Neuronal stem cell (in vitro differentiated cells): ENCODE measurements around the gene NRM.

ENCODE experiments used
- DNase-seq: peaks from one replicate; pipeline ENCODE4 v3.0.0-alpha.2; 2013; ENCODE audit warnings: low spot score
- H2AFZ ChIP-seq: one replicate; pipeline ENCODE4 v1.6.1; 2013; ENCODE audit warnings: mild to moderate bottlenecking, low read length, inconsistent platforms
- H2AK5ac ChIP-seq: 2 replicates; pipeline ENCODE4 v1.6.1; 2013; ENCODE audit warnings: low read depth, mild to moderate bottlenecking, inconsistent platforms, low read length, moderate library complexity, mixed read lengths
- H2BK120ac ChIP-seq: 2 replicates; pipeline ENCODE4 v1.6.1; 2013; ENCODE audit warnings: low read depth, mild to moderate bottlenecking, inconsistent platforms, low read length, moderate library complexity, mixed read lengths
- H2BK12ac ChIP-seq: one replicate; pipeline ENCODE4 v1.6.1; 2013; ENCODE audit warnings: low read length, inconsistent platforms
- H2BK15ac ChIP-seq: 2 replicates; pipeline ENCODE4 v1.6.1; 2013; ENCODE audit warnings: mild to moderate bottlenecking, low read length, inconsistent platforms, mixed read lengths
- H2BK5ac ChIP-seq: one replicate; pipeline ENCODE4 v1.6.1; 2013; ENCODE audit warnings: inconsistent platforms, mild to moderate bottlenecking, low read length, moderate library complexity
- H3K14ac ChIP-seq: one replicate; pipeline ENCODE4 v1.6.1; 2013; ENCODE audit warnings: low read length, inconsistent platforms
- H3K18ac ChIP-seq: 2 replicates; pipeline ENCODE4 v1.6.1; 2013; ENCODE audit warnings: low read length, inconsistent platforms
- H3K23ac ChIP-seq: 2 replicates; pipeline ENCODE4 v1.6.1; 2013; ENCODE audit warnings: low read depth, mild to moderate bottlenecking, mixed read lengths, low read length, inconsistent platforms; ENCODE audit not compliant: poor library complexity
- H3K27ac ChIP-seq: replicated peaks from 3 replicates; pipeline ENCODE4 v1.5.1; 2013; ENCODE audit warnings: low read length, inconsistent platforms
- H3K27me3 ChIP-seq, 3 experiments: 2 replicates each; pipeline ENCODE4 v1.6.1; 2013; ENCODE audit warnings: low read length in 3 of 3, mild to moderate bottlenecking in 2 of 3, inconsistent platforms in 1 of 3, low read depth in 1 of 3, mixed read lengths in 1 of 3, moderate library complexity in 1 of 3; ENCODE audit not compliant: control insufficient read depth in 3 of 3, insufficient read depth in 3 of 3
- H3K36me3 ChIP-seq, 2 donors: replicated peaks in 1 of 2; 2 replicates each; pipeline ENCODE4 v1.6.1; 2013; ENCODE audit warnings: low read length in 2 of 2; ENCODE audit not compliant: control insufficient read depth in 2 of 2, insufficient read depth in 2 of 2
- H3K4ac ChIP-seq: 2 replicates; pipeline ENCODE4 v1.6.1; 2013; ENCODE audit warnings: inconsistent platforms, mild to moderate bottlenecking, low read length, moderate library complexity
- H3K4me1 ChIP-seq, 2 donors: 1 replicate in 1 of 2; 2 replicates in 1 of 2; pipeline ENCODE4 v1.6.1; 2013; ENCODE audit warnings: low read length in 2 of 2, low read depth in 1 of 2; ENCODE audit not compliant: control insufficient read depth in 2 of 2, insufficient read depth in 1 of 2
- H3K4me2 ChIP-seq: one replicate; pipeline ENCODE4 v1.6.1; 2013; ENCODE audit warnings: mild to moderate bottlenecking, low read length, inconsistent platforms; ENCODE audit not compliant: insufficient read depth, poor library complexity, severe bottlenecking
- H3K4me3 ChIP-seq, 2 donors: 2 replicates each; pipeline ENCODE4 v1.5.1; 2013; ENCODE audit warnings: low read length in 2 of 2, mild to moderate bottlenecking in 2 of 2, inconsistent platforms in 1 of 2, moderate library complexity in 1 of 2
- H3K79me1 ChIP-seq: one replicate; pipeline ENCODE4 v1.6.1; 2013; ENCODE audit warnings: low read depth, mild to moderate bottlenecking, inconsistent platforms, low read length, moderate library complexity
- H3K9ac ChIP-seq: one replicate; pipeline ENCODE4 v1.6.1; 2013; ENCODE audit warnings: mild to moderate bottlenecking, low read depth, low read length, inconsistent platforms; ENCODE audit not compliant: poor library complexity
- H3K9me3 ChIP-seq, 2 donors: replicated peaks in 1 of 2; 2 replicates each; pipeline versions ENCODE3 to v1.6.1; 2013; ENCODE audit warnings: low read length in 2 of 2, mild to moderate bottlenecking in 2 of 2, inconsistent platforms in 1 of 2, low read depth in 1 of 2, mixed read lengths in 1 of 2, moderate library complexity in 1 of 2; ENCODE audit not compliant: control insufficient read depth in 2 of 2, insufficient read depth in 1 of 2
- H4K8ac ChIP-seq: one replicate; pipeline ENCODE4 v1.6.1; 2013; ENCODE audit warnings: low read depth, mild to moderate bottlenecking, inconsistent platforms, low read length, moderate library complexity
- H4K91ac ChIP-seq: one replicate; pipeline ENCODE4 v1.6.1; 2013; ENCODE audit warnings: low read length, low read depth, mild to moderate bottlenecking, inconsistent platforms; ENCODE audit not compliant: poor library complexity
- WGBS, 2 donors: extraction: QIAGEN DNeasy Blood & Tissue Kit; methylation state at CpG; one replicate each; pipeline ENCODE4 v1.1.7; 2013; ENCODE audit warnings: missing lambda C conversion rate in 2 of 2, mixed read lengths in 1 of 2; ENCODE audit not compliant: insufficient read length in 2 of 2, insufficient replicate concordance in 1 of 2; ENCODE audit errors: extremely low coverage in 2 of 2; 5-methylcytosine and 5-hydroxymethylcytosine counted together

NRM gene

GRCh38 chr6:30687659-30688431 lies 2.9 kb downstream of the NRM start:
- Histone ChIP-seq H3K4me3 (peak overlapping the region; percentile 83 to 91), H3K4ac (no peak overlapping the region), H4K91ac (no peak overlapping the region), H2BK12ac (peak overlapping the region; percentile 44), H3K9ac (peak overlapping the region; percentile 94), H3K14ac (peak overlapping the region; percentile 72), H3K36me3 (peaks cover 2 to 32% of the 10 kb centered on the region in 2 donors), H4K8ac (peak overlapping the region; percentile 9), H2AK5ac (peak overlapping the region; percentile 27), H3K79me1 (peaks cover 9% of the 10 kb centered on the region), H3K18ac (peak overlapping the region; percentile 96), H2BK5ac (peak overlapping the region; percentile 49), H3K23ac (peak overlapping the region; percentile 95), H2BK120ac (peak overlapping the region; percentile 7), H3K27ac (peak overlapping the region; percentile 93), H2BK15ac (peak overlapping the region; percentile 9), H3K27me3 (no peaks in the 10 kb centered on the region), H2AFZ (peak overlapping the region; percentile 87), H3K4me2 (peak overlapping the region; percentile 64), H3K4me1 (peaks cover 48 to 57% of the 10 kb centered on the region in 2 donors), H3K9me3 (no peaks in the 10 kb centered on the region)
- no CpG with 5 or more reads among the region's 22 CpGs for WGBS, 2 donors
- no peak for DNase-seq

- peak; percentile 82 for DNase-seq
- H3K36me3 ChIP-seq = peaks cover 2 to 38% of the 10 kb centered on the region in 2 donors
These were observed 3.7 kb downstream of the NRM start for GRCh38 chr6:30686908-30687658.

DNA sequence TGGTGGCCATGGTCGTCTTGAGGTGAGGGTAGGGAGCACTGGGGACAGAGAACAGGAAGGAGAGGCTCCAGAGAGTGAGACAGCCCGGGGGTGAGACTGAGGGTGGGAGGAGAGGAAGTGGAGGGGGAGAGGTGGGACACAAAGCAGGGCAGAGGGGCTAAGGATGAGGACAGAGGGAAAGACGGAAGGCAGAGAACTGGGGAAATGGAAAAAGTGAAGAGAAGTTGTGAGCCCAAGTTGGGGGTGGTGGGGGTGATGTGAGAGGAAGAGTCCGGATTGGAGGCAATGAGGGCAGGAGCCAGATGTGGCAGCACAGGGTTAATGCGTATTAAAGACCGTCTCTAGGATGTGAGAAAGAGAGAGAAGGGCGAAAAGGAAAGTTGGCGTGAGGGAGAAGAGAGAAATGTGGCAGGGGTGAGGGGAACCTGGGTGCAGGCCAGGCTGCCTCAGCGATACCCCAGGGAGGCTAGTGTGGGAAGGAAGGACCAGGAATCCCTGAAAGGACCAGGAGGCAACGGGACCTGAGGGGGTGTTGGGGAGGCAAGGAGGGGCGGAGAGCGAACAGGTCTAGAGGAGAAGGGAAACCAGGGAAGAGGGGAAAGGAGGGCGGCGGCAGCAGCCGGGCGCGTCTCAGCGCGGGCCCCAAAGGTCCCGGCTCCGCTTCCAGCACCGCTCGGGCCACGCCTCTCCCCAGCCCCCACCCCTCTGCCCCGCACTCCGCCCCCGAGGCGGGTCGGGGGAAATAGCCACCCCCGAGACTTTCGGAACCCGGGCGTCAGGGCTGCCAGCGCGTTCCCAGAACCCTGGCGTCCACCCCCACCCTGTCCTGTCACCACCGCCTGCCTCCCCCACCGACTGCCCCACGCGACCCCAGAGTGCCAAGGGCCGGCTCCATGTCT lies 4.5 kb downstream of the NRM start, which contains the start of gene PPP1R18:
Gene PPP1R18 (minus strand): TSS at position 637 of the 899 bp plus-strand sequence. CDS start 627 bp downstream, at position 10.
- H2BK15ac ChIP-seq = no peak within 1 kb of the TSS
- peak within 1 kb of the TSS; percentile 95 for H3K23ac ChIP-seq
- H3K27me3 ChIP-seq = no peaks in the 10 kb centered on the region
- peak within 1 kb of the TSS; percentile 25 for H2BK12ac ChIP-seq
- H3K27ac ChIP-seq = peak within 1 kb of the TSS; percentile 93
- peak within 1 kb of the TSS; percentile 62 for H2BK120ac ChIP-seq
- H4K8ac ChIP-seq = no peak within 1 kb of the TSS
- H3K14ac ChIP-seq = peak within 1 kb of the TSS; percentile 72
- H2BK5ac ChIP-seq = peak within 1 kb of the TSS; percentile 49
- H3K36me3 ChIP-seq = peaks cover 2 to 46% of the 10 kb centered on the region in 2 donors
- WGBS, 2 donors = no CpG with 5 or more reads among the region's 41 CpGs
- H2AK5ac ChIP-seq = peak within 1 kb of the TSS; percentile 64
- peak within 1 kb of the TSS; percentile 98 for H3K9ac ChIP-seq
- H3K4me3 ChIP-seq = peak within 1 kb of the TSS; percentile 83 to 91
- H3K4me1 ChIP-seq = peaks cover 56 to 62% of the 10 kb centered on the region in 2 donors
- H2AFZ ChIP-seq = peak within 1 kb of the TSS; percentile 87
- H3K4ac ChIP-seq = no peak within 1 kb of the TSS
- no peak for DNase-seq
- H3K9me3 ChIP-seq = no peaks in the 10 kb centered on the region
- peak within 1 kb of the TSS; percentile 80 for H3K4me2 ChIP-seq
- H3K79me1 ChIP-seq = peaks cover 9% of the 10 kb centered on the region
- peak within 1 kb of the TSS; percentile 96 for H3K18ac ChIP-seq
- H4K91ac ChIP-seq = no peak within 1 kb of the TSS

More at GRCh38 chr6:30686908-30687658, 3.7 kb downstream of the NRM start:
- peak overlapping the region; percentile 95 for H3K23ac ChIP-seq
- peak overlapping the region; percentile 25 for H2BK12ac ChIP-seq
- peak overlapping the region; percentile 96 for H3K18ac ChIP-seq
- peak overlapping the region; percentile 49 for H2BK5ac ChIP-seq
- H2BK120ac ChIP-seq = peak overlapping the region; percentile 62
- H3K4me1 ChIP-seq = peaks cover 56 to 65% of the 10 kb centered on the region in 2 donors
- peak overlapping the region; percentile 87 for H2AFZ ChIP-seq
- no peak overlapping the region for H4K91ac ChIP-seq
- no peak overlapping the region for H4K8ac ChIP-seq
- peaks cover 9% of the 10 kb centered on the region for H3K79me1 ChIP-seq
- peak overlapping the region; percentile 94 for H3K9ac ChIP-seq
- H3K27ac ChIP-seq = peak overlapping the region; percentile 93
- no peaks in the 10 kb centered on the region for H3K9me3 ChIP-seq
- no peaks in the 10 kb centered on the region for H3K27me3 ChIP-seq
- H2AK5ac ChIP-seq = peak overlapping the region; percentile 64
- WGBS, 2 donors = no CpG with 5 or more reads among the region's 52 CpGs
- peak overlapping the region; percentile 72 for H3K14ac ChIP-seq
- peak overlapping the region; percentile 80 for H3K4me2 ChIP-seq
- peak overlapping the region; percentile 83 to 91 for H3K4me3 ChIP-seq
- H2BK15ac ChIP-seq = no peak overlapping the region
- H3K4ac ChIP-seq = no peak overlapping the region
